Natural killer cell treated with Interleukin-12 subunit alpha and Interleukin-12 subunit beta and Interleukin-15 and Interleukin-18, amount 100 ng/mL, for 72 hours (primary cell): ENCODE measurements around the gene PIANP. TPM values are rescaled to one million over a fixed set of nuclear protein-coding genes. Genes with fewer than 3 reads are reported as not detected.
A peak's percentile ranks its signal among the peaks of the same experiment; 100 is the strongest.
"Not testable (repeated sequence)": the region's sequence is repeated elsewhere in the genome, so short reads cannot be mapped to it uniquely, and the experiment has no call there.

Experiments
- ATAC-seq, 2 donors: fragments of 150-1000 bp; cut with Tn5 transposase in 1 of 2; sonication (Bioruptor Pico), chemical (Tn5 transposase) in 1 of 2; 2 replicates each; pipeline ENCODE4 v1.10.0; 2021
- DNase-seq: peaks from one replicate; pipeline ENCODE4 v3.0.0; 2022; ENCODE audit warnings: low spot score
- H3K27ac Mint-ChIP-seq, 2 donors: 1 replicate in 1 of 2; 2 replicates in 1 of 2; pipeline ENCODE4 v1.8.0; 2022; ENCODE audit warnings: mixed read lengths in 2 of 2, mild to moderate bottlenecking in 1 of 2, moderate library complexity in 1 of 2
- H3K27me3 Mint-ChIP-seq, 2 donors: 1 replicate in 1 of 2; 2 replicates in 1 of 2; pipeline ENCODE4 v1.8.0; 2022; ENCODE audit warnings: mixed read lengths in 2 of 2
- H3K36me3 Mint-ChIP-seq: one replicate; pipeline ENCODE4 v1.8.0; 2022; ENCODE audit warnings: mixed read lengths
- H3K4me1 Mint-ChIP-seq, 2 donors: 1 replicate in 1 of 2; 2 replicates in 1 of 2; pipeline ENCODE4 v1.8.0; 2022; ENCODE audit warnings: low read depth in 2 of 2, mixed read lengths in 2 of 2, mild to moderate bottlenecking in 1 of 2
- H3K4me3 Mint-ChIP-seq: one replicate; pipeline ENCODE4 v1.8.0; 2022; ENCODE audit warnings: mixed read lengths
- H3K9me3 Mint-ChIP-seq: 2 replicates; pipeline ENCODE4 v1.8.0; 2022; ENCODE audit warnings: mixed read lengths
- total RNA-seq, 2 donors: library from RNA; stranded (reverse); gene quantifications; one replicate each; pipeline ENCODE4 v1.2.3, GENCODE V29; 2022

PIANP gene
- total RNA-seq, 2 donors from 2014 or later: 0.17 TPM; not detected in 1

DNA sequence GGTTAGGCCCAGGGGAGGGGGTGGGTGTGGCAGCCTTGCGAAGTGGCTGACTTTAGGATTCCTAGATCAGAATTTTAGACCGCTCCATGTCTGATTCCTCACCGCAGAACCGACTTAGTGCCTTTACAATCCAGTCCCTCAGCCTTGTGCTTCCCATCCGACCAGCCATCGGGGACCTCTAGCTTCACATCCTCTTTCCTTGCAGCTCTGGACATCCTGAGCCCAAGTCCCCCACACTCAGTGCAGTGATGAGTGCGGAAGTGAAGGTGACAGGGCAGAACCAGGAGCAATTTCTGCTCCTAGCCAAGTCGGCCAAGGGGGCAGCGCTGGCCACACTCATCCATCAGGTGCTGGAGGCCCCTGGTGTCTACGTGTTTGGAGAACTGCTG is 23.8 kb upstream of the PIANP start:
- peak overlapping the region; percentile 86 to 92 for H3K27ac Mint-ChIP-seq
- ATAC-seq (peak; percentile 11 to 55), DNase-seq (peak; percentile 61)
- H3K4me1 Mint-ChIP-seq: peaks cover 22 to 24% of the 10 kb centered on the region in 2 donors
- no peaks in the 10 kb centered on the region for H3K9me3 Mint-ChIP-seq
- H3K4me3 Mint-ChIP-seq: peak overlapping the region; percentile 95
- H3K27me3 Mint-ChIP-seq: no peaks in the 10 kb centered on the region
- peaks cover 10% of the 10 kb centered on the region for H3K36me3 Mint-ChIP-seq

DNA sequence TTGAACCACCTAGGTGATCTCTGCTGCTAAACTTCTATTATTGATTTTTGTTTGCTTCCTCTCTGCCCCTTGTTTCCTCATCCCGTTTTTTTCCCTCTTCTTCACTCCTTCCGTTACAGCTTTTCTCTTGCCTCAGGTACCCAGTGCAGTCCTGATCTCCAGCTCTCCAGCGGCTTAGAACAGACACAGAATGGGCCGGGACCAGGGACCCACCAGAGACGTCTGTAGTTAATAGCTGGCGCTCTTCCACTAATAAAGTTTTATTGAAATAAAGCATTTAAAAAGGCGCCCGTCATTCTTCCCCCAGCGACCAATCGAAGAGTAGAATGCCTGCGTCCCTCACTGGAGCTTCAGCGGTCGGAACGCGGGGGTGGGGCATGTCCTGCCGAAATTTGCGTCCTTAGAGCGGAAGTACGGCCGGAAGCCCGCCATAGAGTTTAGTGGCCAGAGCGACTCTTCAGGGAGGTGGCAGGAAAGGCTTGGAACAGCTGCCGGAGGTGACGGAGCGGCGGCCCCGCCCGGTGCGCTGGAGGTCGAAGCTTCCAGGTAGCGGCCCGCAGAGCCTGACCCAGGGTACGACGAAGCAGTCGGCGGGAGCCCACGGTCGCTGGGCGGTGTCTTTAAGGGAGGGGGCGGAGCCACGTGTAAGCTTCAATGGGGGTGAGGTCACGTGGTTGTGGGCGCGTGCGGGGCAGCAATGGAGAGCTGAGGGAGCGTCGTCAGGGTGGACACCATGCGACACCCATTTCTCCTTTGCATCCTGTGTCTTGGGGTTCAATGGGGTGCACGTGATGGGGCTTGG is 23.2 kb upstream of the PIANP start, which contains the start of gene COPS7A:
Gene COPS7A, plus strand, starts transcription at position 440 of the 802 bp plus-strand sequence. CDS start 611 bp downstream, outside the sequence.
- Mint-ChIP-seq H3K9me3 (no peaks in the 10 kb centered on the region), H3K4me3 (peak within 1 kb of the TSS; percentile 95), H3K27ac (peak within 1 kb of the TSS; percentile 86 to 92), H3K36me3 (peaks cover 10% of the 10 kb centered on the region), H3K4me1 (peaks cover 22 to 24% of the 10 kb centered on the region in 2 donors), H3K27me3 (no peaks in the 10 kb centered on the region)
- DNase-seq (peak; percentile 99), ATAC-seq (peak; percentile 98)

DNA sequence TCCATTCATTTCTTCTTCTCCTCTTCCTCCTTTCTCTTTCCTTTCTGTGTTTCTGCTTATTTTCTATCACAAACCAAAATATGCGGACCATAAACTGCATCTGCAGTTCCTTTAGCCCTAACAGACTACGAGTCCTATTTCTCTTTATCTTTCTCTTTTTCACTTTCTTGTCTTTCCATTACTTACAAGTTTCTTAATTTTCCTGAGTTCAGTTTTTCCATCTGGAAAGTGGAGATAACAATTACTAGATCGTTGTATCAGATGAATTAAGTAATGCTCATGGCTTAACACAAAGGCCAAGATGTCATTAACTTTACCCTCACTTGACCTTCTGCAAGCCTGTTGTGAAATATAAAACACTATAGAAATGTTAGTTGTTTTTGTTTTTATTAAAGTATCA is 22.2 kb upstream of the PIANP start:
- Mint-ChIP-seq H3K27ac (peak overlapping the region in 1 of 2 donors; percentile 86), H3K4me1 (peaks cover 22 to 24% of the 10 kb centered on the region in 2 donors), H3K4me3 (no peak overlapping the region), H3K36me3 (peaks cover 10% of the 10 kb centered on the region), H3K27me3 (no peaks in the 10 kb centered on the region), H3K9me3 (no peaks in the 10 kb centered on the region)
- DNase-seq (no peak), ATAC-seq (no peak)

DNA sequence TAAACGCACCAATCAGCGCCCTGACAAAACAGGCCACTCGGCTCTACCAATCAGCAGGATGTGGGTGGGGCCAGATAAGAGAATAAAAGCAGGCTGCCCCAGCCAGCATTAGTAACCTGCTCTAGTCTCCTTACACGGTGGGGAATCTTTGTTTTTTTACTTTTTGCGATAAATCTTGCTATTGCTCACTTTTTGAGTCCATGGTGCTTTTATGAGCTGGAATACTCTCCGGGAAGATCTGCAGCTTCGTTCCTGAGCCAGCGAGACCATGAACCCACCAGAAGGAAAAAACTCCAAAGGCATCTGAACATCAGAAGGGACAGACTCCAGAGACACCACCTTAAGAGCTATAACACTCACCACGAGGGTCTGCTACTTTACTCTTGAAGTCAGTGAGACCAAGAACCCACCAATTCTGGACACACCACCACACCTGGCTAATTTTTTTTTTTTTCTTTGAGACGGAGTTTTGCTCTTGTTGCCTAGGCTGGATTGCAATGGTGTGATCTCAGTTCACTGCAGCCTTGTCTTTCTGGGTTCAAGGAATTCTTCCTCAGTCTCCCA is 16.3 kb upstream of the PIANP start:
- no peak overlapping the region for H3K27ac Mint-ChIP-seq
- no peak overlapping the region for H3K4me3 Mint-ChIP-seq
- H3K4me1 Mint-ChIP-seq: no peaks in the 10 kb centered on the region
- DNase-seq (no peak), ATAC-seq (no peak)
- H3K36me3 Mint-ChIP-seq: no peaks in the 10 kb centered on the region
- H3K9me3 Mint-ChIP-seq: no peaks in the 10 kb centered on the region
- peaks cover 0 to 5% of the 10 kb centered on the region in 2 donors for H3K27me3 Mint-ChIP-seq

DNA sequence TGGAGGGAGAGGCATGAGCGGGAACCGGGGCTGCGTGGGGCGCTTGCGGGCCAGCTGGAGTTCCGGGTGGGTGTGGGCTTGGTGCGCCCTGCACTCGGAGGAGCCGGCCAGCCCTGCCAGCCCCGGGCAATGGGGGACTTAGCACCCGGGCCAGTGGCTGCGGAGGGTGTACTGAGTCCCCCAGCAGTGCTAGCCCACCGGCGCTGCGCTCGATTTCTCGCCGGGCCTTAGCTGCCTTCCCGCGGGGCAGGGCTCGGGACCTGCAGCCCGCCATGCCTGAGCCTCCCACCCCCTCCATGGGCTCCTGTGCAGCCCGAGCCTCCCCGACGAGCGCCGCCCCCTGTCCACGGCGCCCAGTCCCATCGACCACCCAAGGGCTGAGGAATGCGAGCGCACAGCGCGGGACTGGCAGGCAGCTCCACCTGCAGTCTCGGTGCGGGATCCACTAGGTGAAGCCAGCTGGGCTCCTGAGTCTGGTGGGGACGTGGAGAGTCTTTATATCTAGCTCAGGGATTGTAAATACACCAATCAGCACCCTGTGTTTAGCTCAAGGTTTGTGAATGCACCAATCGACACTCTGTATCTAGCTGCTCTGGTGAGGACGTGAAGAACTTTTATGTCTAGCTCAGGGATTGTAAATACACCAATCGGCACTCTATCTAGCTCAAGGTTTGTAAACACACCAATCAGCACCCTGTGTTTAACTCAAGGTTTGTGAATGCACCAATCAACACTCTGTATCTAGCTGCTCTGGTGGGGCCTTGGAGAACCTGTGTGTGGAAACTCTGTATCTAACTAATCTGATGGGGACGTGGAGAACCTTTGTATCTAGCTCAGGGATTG is 15.6 kb upstream of the PIANP start:
- not testable (repeated sequence) for H3K36me3 Mint-ChIP-seq, H3K9me3 Mint-ChIP-seq, H3K27me3 Mint-ChIP-seq

DNA sequence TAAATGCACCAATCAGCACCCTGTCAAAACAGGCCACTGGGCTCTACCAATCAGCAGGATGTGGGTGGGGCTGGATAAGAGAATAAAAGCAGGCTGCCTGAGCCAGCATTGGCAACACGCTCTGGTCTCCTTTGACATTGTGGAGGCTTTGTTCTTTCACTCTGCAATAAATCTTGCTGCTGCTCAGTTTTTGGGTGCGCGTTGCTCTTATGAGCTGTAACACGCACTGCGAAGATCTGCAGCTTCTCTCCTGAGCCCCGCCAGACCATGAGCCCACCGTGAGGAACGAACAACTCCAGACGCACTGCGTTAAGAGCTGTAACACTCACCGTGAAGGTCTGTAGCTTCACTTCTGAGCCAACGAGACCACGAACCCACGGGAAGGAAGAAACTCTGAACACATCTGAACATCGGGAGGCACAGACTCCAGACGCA is 8.4 kb upstream of the PIANP start:
- DNase-seq (no peak), ATAC-seq (no peak)
- Mint-ChIP-seq H3K27ac (no peak overlapping the region), H3K36me3 (no peaks in the 10 kb centered on the region), H3K9me3 (no peaks in the 10 kb centered on the region), H3K4me3 (no peak overlapping the region), H3K27me3 (peaks cover 13 to 14% of the 10 kb centered on the region in 2 donors), H3K4me1 (peaks cover 0 to 3% of the 10 kb centered on the region in 2 donors)

More for the DNA sequence above, 15.6 kb upstream of the PIANP start:
- H3K27ac Mint-ChIP-seq, ATAC-seq, H3K4me3 Mint-ChIP-seq, DNase-seq, H3K4me1 Mint-ChIP-seq: not testable (repeated sequence)

DNA sequence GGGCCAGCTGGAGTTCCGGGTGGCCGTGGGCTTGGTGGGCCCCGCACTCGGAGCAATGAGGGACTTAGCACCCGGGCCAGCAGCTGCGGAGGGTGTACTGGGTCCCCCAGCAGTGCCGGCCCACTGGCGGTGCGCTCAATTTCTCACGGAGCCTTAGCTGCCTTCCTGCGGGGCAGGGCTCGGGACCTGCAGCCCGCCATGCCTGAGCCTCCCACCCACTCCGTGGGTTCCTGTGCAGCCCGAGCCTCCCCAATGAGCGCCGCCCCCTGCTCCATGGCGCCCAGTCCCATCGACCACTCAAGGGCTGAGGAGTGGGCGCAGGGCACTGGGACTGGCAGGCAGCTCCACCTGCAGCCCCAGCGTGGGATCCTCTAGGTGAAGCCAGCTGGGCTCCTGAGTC is 7.7 kb upstream of the PIANP start:
- not testable (repeated sequence) for ATAC-seq, DNase-seq, H3K36me3 Mint-ChIP-seq, H3K4me3 Mint-ChIP-seq, H3K27ac Mint-ChIP-seq, H3K4me1 Mint-ChIP-seq, H3K9me3 Mint-ChIP-seq
- peaks cover 17 to 21% of the 10 kb centered on the region in 2 donors for H3K27me3 Mint-ChIP-seq

DNA sequence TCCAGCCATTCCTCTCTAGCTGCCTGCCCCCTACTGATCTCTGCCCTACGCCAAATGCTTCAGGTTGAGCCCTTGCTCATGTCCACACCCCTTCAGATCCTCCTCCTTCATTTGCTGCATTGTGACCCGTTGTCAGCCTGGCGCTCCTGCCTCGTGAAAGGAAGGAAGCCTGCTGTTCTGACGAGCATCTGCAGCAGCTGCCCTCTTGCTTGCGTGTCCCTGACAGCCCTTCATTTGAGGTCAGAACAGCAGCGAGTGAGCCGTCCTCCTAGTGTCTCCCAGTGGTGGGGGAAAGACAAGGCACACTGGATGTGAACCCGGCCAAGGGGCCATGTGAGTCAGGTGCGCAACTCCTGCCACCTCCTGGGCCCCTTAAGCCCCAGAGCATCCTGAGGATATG is 3.0 kb upstream of the PIANP start:
- Mint-ChIP-seq H3K27me3 (peaks cover 41 to 59% of the 10 kb centered on the region in 2 donors), H3K4me3 (no peak overlapping the region), H3K27ac (no peak overlapping the region), H3K4me1 (peaks cover 8 to 9% of the 10 kb centered on the region in 2 donors), H3K9me3 (no peaks in the 10 kb centered on the region), H3K36me3 (peaks cover 7% of the 10 kb centered on the region)
- peak in 1 of 2 donors; percentile 17 for ATAC-seq
- DNase-seq: no peak

DNA sequence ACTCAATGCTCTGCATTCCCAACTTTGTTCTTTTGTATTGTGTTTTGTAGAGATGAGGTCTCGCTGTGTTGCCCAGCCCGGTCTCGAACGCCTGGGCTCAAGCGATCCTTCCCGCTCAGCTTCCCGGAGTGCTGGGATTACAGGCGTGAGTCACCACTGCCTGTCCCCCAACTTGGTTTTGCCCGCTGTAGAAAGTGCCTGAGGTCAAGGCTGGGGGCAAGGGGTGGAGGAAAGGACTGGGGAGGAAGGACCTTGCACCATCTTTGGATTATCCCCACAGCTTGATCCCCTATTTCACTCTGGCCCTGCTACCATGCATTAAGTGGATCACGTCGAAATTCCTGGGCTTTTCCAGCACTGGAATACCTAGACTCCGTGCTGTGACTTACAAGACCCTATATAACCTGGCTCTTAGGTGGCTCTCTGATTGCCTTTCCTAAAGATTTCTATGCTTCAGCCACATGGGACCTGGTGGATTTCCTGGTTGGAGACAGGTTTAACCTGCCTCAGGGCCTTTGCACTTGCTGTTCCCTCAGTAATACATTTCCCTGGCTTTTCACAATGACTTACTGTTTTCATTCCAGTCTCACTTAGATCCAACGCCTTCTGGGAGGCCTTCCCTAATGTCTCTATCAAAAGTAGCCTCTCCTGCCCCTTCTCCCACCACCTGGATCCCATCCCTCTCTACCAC is 608 bp upstream of the PIANP start:
- peaks cover 7% of the 10 kb centered on the region for H3K36me3 Mint-ChIP-seq
- H3K27ac Mint-ChIP-seq: no peak overlapping the region
- H3K27me3 Mint-ChIP-seq: peaks cover 57 to 73% of the 10 kb centered on the region in 2 donors

DNA sequence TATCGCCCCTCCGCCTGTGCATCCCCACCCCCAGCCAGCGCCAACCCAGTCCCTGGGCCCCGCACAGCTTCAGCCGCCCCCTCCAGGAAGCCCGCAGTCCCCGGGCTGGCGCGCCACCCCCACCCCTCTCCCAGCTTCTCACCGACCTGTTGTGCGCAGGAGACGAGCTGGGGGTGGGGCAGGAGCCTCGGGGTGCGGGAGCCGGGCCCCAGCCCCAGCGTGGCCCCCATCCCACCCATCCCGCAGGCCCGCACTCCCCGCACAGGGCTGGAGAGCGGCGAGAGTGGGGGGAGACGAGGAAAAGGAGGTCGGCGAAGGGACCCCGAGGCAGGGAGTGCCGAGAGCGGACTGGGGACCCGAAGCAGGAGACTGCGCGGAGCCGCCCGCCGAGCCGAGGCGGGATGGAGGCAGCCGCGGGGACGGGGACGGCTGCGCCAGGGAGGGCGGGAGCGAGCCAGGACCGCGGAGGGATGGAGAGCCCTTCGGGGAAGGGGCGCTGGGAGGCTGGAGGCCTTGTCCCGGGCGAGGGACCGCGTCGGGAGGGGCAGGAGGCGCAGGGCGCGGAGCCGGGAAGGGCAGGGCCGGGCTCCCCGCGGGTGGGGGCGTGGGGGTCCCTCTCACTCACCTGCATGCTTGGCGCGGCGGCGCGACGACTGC is 498 bp downstream of the PIANP start:
- H3K9me3 Mint-ChIP-seq: no peaks in the 10 kb centered on the region
- peaks cover 7% of the 10 kb centered on the region for H3K36me3 Mint-ChIP-seq
- no peak for DNase-seq
- peak overlapping the region; percentile 61 for H3K4me3 Mint-ChIP-seq
- peak; percentile 22 to 34 for ATAC-seq
- H3K27ac Mint-ChIP-seq: no peak overlapping the region
- H3K4me1 Mint-ChIP-seq: peaks cover 8 to 9% of the 10 kb centered on the region in 2 donors
- H3K27me3 Mint-ChIP-seq: peaks cover 54 to 67% of the 10 kb centered on the region in 2 donors

More for the DNA sequence above, 608 bp upstream of the PIANP start:
- ATAC-seq (no peak), DNase-seq (no peak)
- Mint-ChIP-seq H3K4me1 (peaks cover 8 to 9% of the 10 kb centered on the region in 2 donors), H3K9me3 (no peaks in the 10 kb centered on the region), H3K4me3 (peak overlapping the region; percentile 33)

DNA sequence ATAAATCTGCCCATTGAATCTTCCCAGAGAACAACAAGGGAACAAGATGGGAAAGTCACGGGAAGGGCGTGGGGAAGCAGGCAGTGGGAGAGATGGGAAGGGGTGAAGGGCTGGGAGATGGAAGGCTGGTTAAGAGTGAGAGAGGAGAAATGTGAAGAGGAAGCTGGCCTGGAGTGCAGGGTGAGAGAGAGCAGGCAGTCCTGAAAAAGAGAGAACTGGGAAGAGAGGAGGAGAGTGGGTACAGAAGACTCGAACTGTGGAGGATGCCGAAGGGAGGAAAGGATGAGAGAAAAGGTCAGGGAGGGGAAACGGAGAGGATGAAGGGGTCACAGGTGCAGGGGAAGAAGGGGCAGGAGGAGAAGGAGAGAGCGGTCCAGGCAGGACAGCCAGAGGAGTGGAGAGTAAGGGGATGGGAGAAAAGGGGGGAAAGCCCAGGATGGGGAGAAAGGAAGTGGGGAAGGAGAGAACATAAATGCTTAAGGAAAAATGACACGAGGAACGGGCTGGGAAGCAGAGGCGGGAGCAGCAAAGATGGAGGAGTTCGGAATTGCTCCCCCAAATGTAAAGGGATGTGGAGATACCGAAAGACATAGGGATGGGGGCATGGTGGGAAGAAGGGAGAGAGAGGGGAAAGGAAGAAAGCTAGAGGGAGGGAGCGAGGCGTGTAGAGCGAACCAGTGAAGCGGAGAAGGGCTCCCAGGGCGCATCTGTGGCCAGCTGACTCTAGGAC is 1.2 kb downstream of the PIANP start:
- DNase-seq (no peak), ATAC-seq (no peak)
- H3K4me3 Mint-ChIP-seq: peak overlapping the region; percentile 61
- peaks cover 8 to 9% of the 10 kb centered on the region in 2 donors for H3K4me1 Mint-ChIP-seq
- no peaks in the 10 kb centered on the region for H3K9me3 Mint-ChIP-seq
- peaks cover 52 to 61% of the 10 kb centered on the region in 2 donors for H3K27me3 Mint-ChIP-seq
- peaks cover 7% of the 10 kb centered on the region for H3K36me3 Mint-ChIP-seq
- peak overlapping the region in 1 of 2 donors; percentile 21 for H3K27ac Mint-ChIP-seq

DNA sequence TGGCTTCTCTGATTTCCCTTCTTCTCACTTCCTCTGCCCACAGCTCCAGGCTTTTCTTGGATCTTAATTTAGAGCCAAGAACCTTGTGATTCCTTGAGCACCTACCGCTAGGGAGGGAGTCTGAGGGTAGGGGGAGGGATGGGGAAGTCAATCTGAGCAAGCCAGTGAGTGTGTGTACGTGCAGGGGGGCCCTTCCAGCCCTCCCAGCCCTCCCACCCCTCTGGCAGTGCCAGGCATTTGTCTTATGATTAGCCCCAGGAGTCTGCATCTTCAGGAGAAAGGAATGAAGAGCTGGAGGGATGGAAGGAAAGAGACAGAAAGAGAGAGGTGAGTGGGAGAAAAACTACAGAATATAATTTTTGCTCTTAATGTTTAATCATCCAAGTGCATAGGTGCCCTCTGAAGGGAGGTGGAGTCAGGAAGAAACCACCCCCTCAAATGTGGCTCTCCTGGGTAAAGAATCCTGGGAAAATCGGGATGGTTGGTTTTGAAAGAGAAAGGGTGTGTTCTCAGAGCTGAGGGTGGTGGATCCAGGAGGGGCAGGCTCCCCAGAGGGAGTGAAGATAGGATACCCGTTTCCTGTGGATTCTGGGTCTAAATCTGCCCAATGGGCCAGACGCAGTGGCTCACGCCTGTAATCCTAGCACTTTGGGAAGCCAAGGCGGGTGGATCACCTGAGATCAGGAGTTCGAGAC is 2.1 kb downstream of the PIANP start:
- Mint-ChIP-seq H3K27me3 (peaks cover 50 to 54% of the 10 kb centered on the region in 2 donors), H3K4me3 (no peak overlapping the region), H3K27ac (no peak overlapping the region), H3K9me3 (no peaks in the 10 kb centered on the region), H3K36me3 (peaks cover 7% of the 10 kb centered on the region), H3K4me1 (peaks cover 8 to 9% of the 10 kb centered on the region in 2 donors)
- DNase-seq: no peak
- ATAC-seq: no peak
